ENCODE measurements around the gene PHACTR1. TPM values are rescaled to one million over a fixed set of nuclear protein-coding genes. Genes with fewer than 3 reads are reported as not detected.

The PHACTR1 gene
- total RNA-seq, 2 experiments from 2014 or later: 1.3 to 2.3 TPM

DNA sequence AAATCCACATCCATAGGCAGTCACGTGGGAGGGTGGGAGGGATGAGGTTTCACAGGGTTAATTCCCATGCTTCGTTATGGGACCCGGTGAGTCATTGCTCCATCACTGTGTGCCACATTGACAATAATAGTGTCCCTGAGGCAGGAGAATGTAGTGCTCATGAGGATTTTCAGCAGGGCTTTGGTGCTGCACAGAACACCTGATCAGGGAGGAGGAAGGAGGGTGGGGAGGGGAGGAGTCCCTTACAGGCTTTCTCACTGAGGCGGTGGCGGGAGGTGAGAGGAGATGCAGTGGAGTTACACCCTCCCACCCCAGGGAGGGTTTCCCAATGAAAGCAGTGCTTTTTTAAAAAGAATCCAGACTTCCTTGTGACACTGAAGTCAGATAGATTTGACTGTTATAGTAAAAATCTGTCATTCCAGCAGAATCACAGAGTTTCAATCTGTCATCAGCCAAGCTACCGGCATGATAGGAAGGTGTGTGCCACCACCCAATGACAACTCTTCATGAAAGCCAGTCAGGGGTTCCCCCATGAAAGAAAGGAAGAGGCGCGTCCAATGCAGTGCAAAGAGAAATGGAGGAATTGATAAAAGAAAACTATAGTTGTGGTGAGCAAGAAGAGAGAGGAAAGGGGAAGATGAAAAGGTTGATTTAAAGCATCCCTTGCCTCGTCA is 467.0 kb downstream of the PHACTR1 start:
- no peaks in the 10 kb centered on the region for H3K9me3 ChIP-seq (ENCODE audit: control insufficient read depth in 1 of 2, insufficient read depth in 1 of 2, low read length in 2 of 2)
- H3K27ac Mint-ChIP-seq: no peak overlapping the region
- no peaks in the 10 kb centered on the region for H3K36me3 Mint-ChIP-seq (ENCODE audit: low read depth)
- H3K36me3 ChIP-seq (ENCODE audit: insufficient read depth, low read length): no peaks in the 10 kb centered on the region
- no peaks in the 10 kb centered on the region for H3K9me3 Mint-ChIP-seq
- H3K4me1 Mint-ChIP-seq (ENCODE audit: low read depth): peaks cover 6% of the 10 kb centered on the region
- intact Hi-C loops (cut with DNase I, micrococcal nuclease): no loop called here
- DNase-seq (no peak), ATAC-seq (ENCODE audit: poor library complexity) (no peak)
- TF ChIP-seq CTCF (IDR thresholded peaks at IDR 0.05): no peak
- H3K4me3 Mint-ChIP-seq: no peak overlapping the region
- no peak overlapping the region for H3K4me3 ChIP-seq (ENCODE audit: low read length)
- no peak overlapping the region for H3K27ac ChIP-seq (ENCODE audit: low read depth in 1 of 2, low read length in 2 of 2)
- POLR2A ChIA-PET: no interaction called here
- H3K27me3 Mint-ChIP-seq: peaks cover 5% of the 10 kb centered on the region
- CTCF ChIA-PET: no interaction called here
- no peaks in the 10 kb centered on the region for H3K4me1 ChIP-seq (ENCODE audit: insufficient read depth, low read length)
- H3K27me3 ChIP-seq (ENCODE audit: control insufficient read depth in 1 of 2, insufficient read depth in 2 of 2, low read length in 2 of 2): peaks cover 0 to 6% of the 10 kb centered on the region in 2 experiments

GRCh38 chr6:13184089-13184468 is 467.5 kb downstream of the PHACTR1 start:
- H3K4me1 ChIP-seq (ENCODE audit: insufficient read depth, low read length): no peaks in the 10 kb centered on the region
- no peak overlapping the region for H3K27ac ChIP-seq (ENCODE audit: low read depth in 1 of 2, low read length in 2 of 2)
- Mint-ChIP-seq H3K9me3 (no peaks in the 10 kb centered on the region), H3K4me1 (ENCODE audit: low read depth) (peaks cover 6% of the 10 kb centered on the region), H3K27ac (no peak overlapping the region), H3K4me3 (no peak overlapping the region), H3K27me3 (peaks cover 5% of the 10 kb centered on the region), H3K36me3 (ENCODE audit: low read depth) (no peaks in the 10 kb centered on the region)
- CTCF ChIA-PET: no interaction called here
- POLR2A ChIA-PET: no interaction called here
- H3K36me3 ChIP-seq (ENCODE audit: insufficient read depth, low read length): no peaks in the 10 kb centered on the region
- H3K4me3 ChIP-seq (ENCODE audit: low read length): no peak overlapping the region
- intact Hi-C loops (cut with DNase I, micrococcal nuclease): no loop called here
- peaks cover 0 to 6% of the 10 kb centered on the region in 2 experiments for H3K27me3 ChIP-seq (ENCODE audit: control insufficient read depth in 1 of 2, insufficient read depth in 2 of 2, low read length in 2 of 2)
- no peak for ATAC-seq (ENCODE audit: poor library complexity)
- H3K9me3 ChIP-seq (ENCODE audit: control insufficient read depth in 1 of 2, insufficient read depth in 1 of 2, low read length in 2 of 2): no peaks in the 10 kb centered on the region
- no peak for TF ChIP-seq CTCF (IDR thresholded peaks at IDR 0.05)
- DNase-seq: no peak

DNA sequence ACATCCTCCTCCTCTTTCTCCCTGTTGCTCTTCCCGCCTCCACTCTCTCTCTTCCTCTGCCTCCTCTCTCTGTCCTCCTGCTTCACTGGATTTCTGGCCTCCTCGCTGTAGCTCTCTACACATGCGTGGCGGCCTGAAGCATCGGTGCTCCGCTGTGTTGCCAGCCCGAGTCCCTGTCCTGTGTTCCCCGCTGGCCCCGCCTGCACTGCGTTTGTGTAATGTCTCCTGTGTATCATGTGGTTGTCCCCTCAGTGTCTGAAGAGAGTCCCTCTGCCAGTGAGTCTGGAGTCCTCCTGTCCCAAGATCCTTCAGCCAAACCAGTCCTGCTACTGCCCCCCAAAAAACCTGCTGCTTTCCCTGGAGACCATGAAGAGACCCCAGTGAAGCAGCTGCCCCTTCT is 468.0 kb downstream of the PHACTR1 start:
- Mint-ChIP-seq H3K36me3 (ENCODE audit: low read depth) (no peaks in the 10 kb centered on the region), H3K27ac (no peak overlapping the region), H3K4me1 (ENCODE audit: low read depth) (peaks cover 6% of the 10 kb centered on the region), H3K9me3 (no peaks in the 10 kb centered on the region), H3K27me3 (peaks cover 5% of the 10 kb centered on the region), H3K4me3 (no peak overlapping the region)
- no peaks in the 10 kb centered on the region for H3K9me3 ChIP-seq (ENCODE audit: control insufficient read depth in 1 of 2, insufficient read depth in 1 of 2, low read length in 2 of 2)
- POLR2A ChIA-PET: no interaction called here
- DNase-seq (no peak), ATAC-seq (ENCODE audit: poor library complexity) (no peak)
- TF ChIP-seq CTCF (IDR thresholded peaks at IDR 0.05): no peak
- H3K4me3 ChIP-seq (ENCODE audit: low read length): no peak overlapping the region
- no peak overlapping the region for H3K27ac ChIP-seq (ENCODE audit: low read depth in 1 of 2, low read length in 2 of 2)
- intact Hi-C loops (cut with DNase I, micrococcal nuclease): no loop called here
- peaks cover 0 to 6% of the 10 kb centered on the region in 2 experiments for H3K27me3 ChIP-seq (ENCODE audit: control insufficient read depth in 1 of 2, insufficient read depth in 2 of 2, low read length in 2 of 2)
- H3K4me1 ChIP-seq (ENCODE audit: insufficient read depth, low read length): no peaks in the 10 kb centered on the region
- no peaks in the 10 kb centered on the region for H3K36me3 ChIP-seq (ENCODE audit: insufficient read depth, low read length)
- CTCF ChIA-PET: no interaction called here

Measured in CD4-positive, alpha-beta T cell (primary cell).